Hepatocyte (in vitro differentiated cells): ENCODE measurements around the gene HPSE2.

Experiments used
- CTCF ChIP-seq: fragments of 200-600 bp; sonication (generic); IDR thresholded peaks from 2 replicates; pipeline ENCODE4 v1.5.1; 2016; ENCODE audit warnings: antibody characterized with exemption, mild to moderate bottlenecking; ENCODE audit not compliant: poor library complexity
- EZH2 ChIP-seq: fragments of 200-600 bp; sonication (generic); IDR thresholded peaks from 2 replicates; pipeline ENCODE4 v1.6.1; 2016; ENCODE audit warnings: antibody characterized with exemption, mild to moderate bottlenecking, borderline replicate concordance
- EZH2phosphoT487 ChIP-seq: fragments of 200-600 bp; sonication (generic); IDR thresholded peaks from one replicate; pipeline ENCODE4 v1.6.1; 2018; ENCODE audit warnings: antibody characterized with exemption, mild to moderate bottlenecking, low read depth, moderate library complexity; ENCODE audit not compliant: unreplicated experiment, severe bottlenecking

- TF ChIP-seq EZH2 (no peak), CTCF (no peak), EZH2phosphoT487 (no peak)
Observed at GRCh38 chr10:98610836-98611235, 624.8 kb downstream of the HPSE2 start.
